Esophagus muscularis mucosa (tissue), 4 donors: Measurements from ENCODE around the gene TTI1.

Experiments
- CTCF ChIP-seq, 3 experiments: fragments of 200-600 bp in 2 of 3; fragments of 450-650 bp in 1 of 3; sonication (generic) in 2 of 3; IDR thresholded peaks; one replicate each; pipeline ENCODE4 v1.5.1; 2017 to 2019; ENCODE audit warnings: antibody characterized with exemption in 3 of 3, mild to moderate bottlenecking in 2 of 3, moderate library complexity in 1 of 3
- EP300 ChIP-seq: sonication (generic); formaldehyde crosslinking; IDR thresholded peaks from one replicate; pipeline ENCODE4 v1.6.1; 2017; ENCODE audit warnings: antibody characterized with exemption
- POLR2A ChIP-seq: fragments of 450-650 bp; IDR thresholded peaks from one replicate; pipeline ENCODE4 v1.6.1; 2017; ENCODE audit warnings: antibody characterized with exemption, moderate library complexity, mild to moderate bottlenecking, low read depth
- POLR2AphosphoS5 ChIP-seq, 2 donors: sonication (generic); formaldehyde crosslinking; IDR thresholded peaks; one replicate each; pipeline ENCODE4 v1.6.1; 2017; ENCODE audit warnings: antibody characterized with exemption in 2 of 2

GRCh38 chr20:38066969-38067716 lies 33.9 kb upstream of the TTI1 start:
- TF ChIP-seq CTCF (IDR thresholded peaks at IDR 0.05) (no peak), POLR2AphosphoS5 (IDR thresholded peaks at IDR 0.05) (no peak), POLR2A (no peak), EP300 (no peak)
